H9 (cell line): Measurements from ENCODE around the gene HEXIM1. TPM values are rescaled to one million over a fixed set of nuclear protein-coding genes. Genes with fewer than 3 reads are reported as not detected.

Experiments used
- DNase-seq: peaks from one replicate; pipeline ENCODE4 v3.0.0-alpha.2; 2017
- H2AFZ ChIP-seq: one replicate; pipeline ENCODE4 v1.6.1; 2013; ENCODE audit warnings: mild to moderate bottlenecking, low read length, control low read depth, moderate library complexity
- H2AK5ac ChIP-seq: 2 replicates; pipeline ENCODE4 v1.6.1; 2013; ENCODE audit warnings: low read length, control low read depth, mixed read lengths; ENCODE audit not compliant: insufficient read length
- H2BK120ac ChIP-seq: one replicate; pipeline ENCODE4 v1.6.1; 2013; ENCODE audit warnings: low read depth, mild to moderate bottlenecking, low read length, control low read depth, inconsistent platforms; ENCODE audit not compliant: poor library complexity, severe bottlenecking
- H2BK12ac ChIP-seq: 2 replicates; pipeline ENCODE4 v1.6.1; 2013; ENCODE audit warnings: low read length, control low read depth, mixed read lengths, low read depth; ENCODE audit not compliant: insufficient read length
- H2BK15ac ChIP-seq: 2 replicates; pipeline ENCODE4 v1.6.1; 2013; ENCODE audit warnings: low read depth, low read length, control low read depth
- H2BK20ac ChIP-seq: one replicate; pipeline ENCODE4 v1.6.1; 2013; ENCODE audit warnings: low read depth, mild to moderate bottlenecking, low read length, control low read depth, inconsistent platforms; ENCODE audit not compliant: poor library complexity, severe bottlenecking
- H2BK5ac ChIP-seq: 2 replicates; pipeline ENCODE4 v1.6.1; 2013; ENCODE audit warnings: low read length, control low read depth, mixed read lengths; ENCODE audit not compliant: insufficient read length
- H3K14ac ChIP-seq: 2 replicates; pipeline ENCODE4 v1.6.1; 2013; ENCODE audit warnings: low read length, control low read depth; ENCODE audit not compliant: insufficient read depth
- H3K18ac ChIP-seq: 2 replicates; pipeline ENCODE4 v1.6.1; 2013; ENCODE audit warnings: low read depth, mild to moderate bottlenecking, mixed read lengths, low read length, control low read depth; ENCODE audit not compliant: insufficient read length
- H3K23ac ChIP-seq: 2 replicates; pipeline ENCODE4 v1.6.1; 2013; ENCODE audit warnings: low read length, control low read depth, mixed read lengths, low read depth; ENCODE audit not compliant: insufficient read length
- H3K23me2 ChIP-seq: 2 replicates; pipeline ENCODE4 v1.6.1; 2013; ENCODE audit warnings: low read depth, mild to moderate bottlenecking, mixed read lengths, low read length, control low read depth; ENCODE audit not compliant: insufficient read length, poor library complexity, severe bottlenecking
- H3K27ac ChIP-seq: 2 replicates; pipeline ENCODE4 v1.5.1; 2013; ENCODE audit warnings: low read length, control low read depth, mixed read lengths, low read depth; ENCODE audit not compliant: insufficient read length
- H3K27me3 ChIP-seq: 2 replicates; pipeline ENCODE4 v1.6.1; 2013; ENCODE audit warnings: low read length, control low read depth, inconsistent platforms; ENCODE audit not compliant: insufficient read depth
- H3K4ac ChIP-seq: 2 replicates; pipeline ENCODE4 v1.6.1; 2013; ENCODE audit warnings: low read depth, mild to moderate bottlenecking, control low read depth, inconsistent platforms, low read length, moderate library complexity
- H3K4me1 ChIP-seq: 2 replicates; pipeline ENCODE4 v1.6.1; 2013; ENCODE audit warnings: low read length, control low read depth, inconsistent platforms; ENCODE audit not compliant: insufficient read depth
- H3K4me2 ChIP-seq: 2 replicates; pipeline ENCODE4 v1.6.1; 2013; ENCODE audit warnings: low read length, control low read depth, mixed read lengths; ENCODE audit not compliant: insufficient read length, insufficient read depth
- H3K56ac ChIP-seq: 2 replicates; pipeline ENCODE4 v1.6.1; 2013; ENCODE audit warnings: low read depth, mild to moderate bottlenecking, mixed read lengths, low read length, control low read depth; ENCODE audit not compliant: insufficient read length
- H3K79me1 ChIP-seq: 2 replicates; pipeline ENCODE4 v1.6.1; 2013; ENCODE audit warnings: low read depth, mild to moderate bottlenecking, moderate library complexity, low read length, control low read depth, inconsistent platforms; ENCODE audit not compliant: insufficient read depth, poor library complexity, severe bottlenecking
- H3K79me2 ChIP-seq: 2 replicates; pipeline ENCODE4 v1.6.1; 2013; ENCODE audit warnings: low read length, control low read depth, inconsistent platforms; ENCODE audit not compliant: insufficient read depth
- H3K9ac ChIP-seq: 2 replicates; pipeline ENCODE4 v1.6.1; 2013; ENCODE audit warnings: low read length, control low read depth, mixed read lengths; ENCODE audit not compliant: insufficient read length; ENCODE audit errors: extremely low read depth
- H3K9me3 ChIP-seq: one replicate; pipeline ENCODE4 v1.6.1; 2013; ENCODE audit warnings: low read depth, low read length, inconsistent platforms; ENCODE audit not compliant: control insufficient read depth
- H3T11ph ChIP-seq: one replicate; pipeline ENCODE4 v1.6.1; 2013; ENCODE audit warnings: mild to moderate bottlenecking, low read length, control low read depth, inconsistent platforms
- H4K20me1 ChIP-seq: one replicate; pipeline ENCODE4 v1.6.1; 2013; ENCODE audit not compliant: control insufficient read depth, insufficient read length, insufficient read depth
- H4K5ac ChIP-seq: 2 replicates; pipeline ENCODE4 v1.6.1; 2013; ENCODE audit warnings: low read depth, mild to moderate bottlenecking, mixed read lengths, low read length, control low read depth; ENCODE audit not compliant: insufficient read length
- H4K8ac ChIP-seq: replicated peaks from 2 replicates; pipeline ENCODE4 v1.6.1; 2013; ENCODE audit warnings: low read length, control low read depth, mixed read lengths, low read depth; ENCODE audit not compliant: insufficient read length
- H4K91ac ChIP-seq: 2 replicates; pipeline ENCODE4 v1.6.1; 2013; ENCODE audit warnings: low read depth, mild to moderate bottlenecking, moderate library complexity, mixed read lengths, low read length, control low read depth; ENCODE audit not compliant: insufficient read length
- H3K27ac Mint-ChIP-seq, 3 experiments: 2 replicates in 2 of 3; 3 replicates in 1 of 3; pipeline ENCODE4 v1.8.0; 2020 to 2021; ENCODE audit warnings: mixed read lengths in 3 of 3, mild to moderate bottlenecking in 1 of 3, moderate library complexity in 1 of 3
- H3K27me3 Mint-ChIP-seq: 2 replicates; pipeline ENCODE4 v1.8.0; 2021; ENCODE audit warnings: low read depth, mild to moderate bottlenecking, moderate library complexity, mixed read lengths
- H3K36me3 Mint-ChIP-seq, 3 experiments: 2 replicates in 2 of 3; 3 replicates in 1 of 3; pipeline ENCODE4 v1.8.0; 2020 to 2021; ENCODE audit warnings: low read depth in 3 of 3, mixed read lengths in 3 of 3; ENCODE audit not compliant: insufficient read depth in 1 of 3
- H3K4me1 Mint-ChIP-seq, 2 experiments: 2 replicates each; pipeline ENCODE4 v1.8.0; 2020; ENCODE audit warnings: mixed read lengths in 2 of 2
- H3K4me3 Mint-ChIP-seq, 2 experiments: 2 replicates in 1 of 2; 3 replicates in 1 of 2; pipeline ENCODE4 v1.8.0; 2020 to 2021; ENCODE audit warnings: mild to moderate bottlenecking in 2 of 2, mixed read lengths in 2 of 2, moderate library complexity in 1 of 2
- H3K9me3 Mint-ChIP-seq, 2 experiments: 2 replicates in 1 of 2; 3 replicates in 1 of 2; pipeline ENCODE4 v1.8.0; 2020; ENCODE audit warnings: mild to moderate bottlenecking in 2 of 2, mixed read lengths in 2 of 2, moderate library complexity in 1 of 2
- CTCF ChIP-seq: fragments of 200-600 bp; sonication (generic); conservative IDR thresholded peaks from 3 replicates; pipeline ENCODE4 v1.8.0; 2021; ENCODE audit warnings: antibody characterized with exemption, mild to moderate bottlenecking
- WGBS: extraction: QIAGEN DNeasy Blood & Tissue Kit; methylation state at CpG from one replicate; pipeline ENCODE4 v1.1.7; 2013; ENCODE audit warnings: missing lambda C conversion rate, low lambda C conversion rate, mixed read lengths; ENCODE audit not compliant: insufficient read length; ENCODE audit errors: extremely low coverage; 5-methylcytosine and 5-hydroxymethylcytosine counted together
- total RNA-seq: library from RNA; stranded (reverse); gene quantifications from 2 replicates; pipeline ENCODE4 v1.2.1, GENCODE V29; 2021

The HEXIM1 gene
- total RNA-seq, 1 experiment from 2014 or later = 32.4 TPM

- WGBS = no CpG with 5 or more reads among the region's 71 CpGs
- Histone ChIP-seq H2AFZ (no peak overlapping the region), H3K14ac (peak overlapping the region; percentile 9; the same call in 1 of the 2 replicates), H2BK12ac (no peak overlapping the region), H3K9me3 (no peaks in the 10 kb centered on the region), H3T11ph (no peak overlapping the region), H3K4me2 (peak overlapping the region; percentile 51), H3K18ac (no peak overlapping the region), H4K20me1 (no peaks in the 10 kb centered on the region), H2BK5ac (no peak overlapping the region), H2BK20ac (no peak overlapping the region), H3K79me2 (no peaks in the 10 kb centered on the region), H2BK120ac (no peak overlapping the region), H4K5ac (no peak overlapping the region), H3K23ac (no peak overlapping the region), H2AK5ac (no peak overlapping the region), H3K79me1 (no peaks in the 10 kb centered on the region), H3K27me3 (no peaks in the 10 kb centered on the region), H4K8ac (no peak overlapping the region), H2BK15ac (no peak overlapping the region), H3K4me1 (peaks cover 2% of the 10 kb centered on the region; the same call in 1 of the 2 replicates), H3K56ac (no peak overlapping the region), H3K27ac (no peak overlapping the region), H3K23me2 (peaks cover 17% of the 10 kb centered on the region), H3K9ac (no peak overlapping the region), H3K4ac (no peak overlapping the region), H4K91ac (no peak overlapping the region)
- no peaks in the 10 kb centered on the region; a peak in 1 of 5 replicates for H3K9me3 Mint-ChIP-seq
- H3K36me3 Mint-ChIP-seq = peaks cover 4% of the 10 kb centered on the region in 3 experiments; a peak in 6 of 7 replicates
- peaks cover 31 to 33% of the 10 kb centered on the region in 2 experiments for H3K4me1 Mint-ChIP-seq
- H3K4me3 Mint-ChIP-seq = peak overlapping the region; percentile 57 to 76
- no peak overlapping the region for H3K27ac Mint-ChIP-seq
- peak; percentile 69 for DNase-seq
- TF ChIP-seq CTCF = no peak
- peaks cover 3% of the 10 kb centered on the region for H3K27me3 Mint-ChIP-seq
Observed at GRCh38 chr17:45144199-45145034, 3.9 kb upstream of the HEXIM1 start.
